ENCODE measurements around the gene INTS15. TPM values are rescaled to one million over a fixed set of nuclear protein-coding genes. Genes with fewer than 3 reads are reported as not detected.

INTS15 gene
- polyA plus RNA-seq, 1 donor (not counting 4 experiments of a cell fraction or from before 2014, with no cell fraction given), result 11.9 TPM

- H3K4me2 ChIP-seq (ENCODE audit: control insufficient read depth, extremely low read depth, insufficient read depth, low read depth, low read length), result no peak overlapping the region
- H3K79me2 ChIP-seq (ENCODE audit: control insufficient read depth, insufficient read depth, low read length), result no peaks in the 10 kb centered on the region
- no peak for TF ChIP-seq EZH2 (IDR thresholded peaks at IDR 0.05; ENCODE audit: low read length)
- no peak for TF ChIP-seq CTCF (optimal IDR thresholded peaks at IDR 0.05 in 1 of 3, IDR thresholded peaks at IDR 0.05 in 1 of 3, conservative IDR thresholded peaks at IDR 0.05 in 1 of 3; ENCODE audit: extremely low read depth in 1 of 3, insufficient read depth in 2 of 3, low read length in 3 of 3)
- H3K4me1 ChIP-seq (ENCODE audit: control insufficient read depth, extremely low read depth, insufficient read depth, low read length), result no peaks in the 10 kb centered on the region
- peaks cover 3% of the 10 kb centered on the region for H4K20me1 ChIP-seq (ENCODE audit: control insufficient read depth, extremely low read depth, insufficient read depth, low read length)
- no peak for DNase-seq (ENCODE audit: low read depth, low spot score)
- no peaks in the 10 kb centered on the region for H3K9me1 ChIP-seq (ENCODE audit: control insufficient read depth, extremely low read depth, insufficient read depth, low read length)
- FAIRE-seq, result no peak
- H3K9me3 ChIP-seq (ENCODE audit: control insufficient read depth, low read depth, low read length), result no peaks in the 10 kb centered on the region
- H3K36me3 ChIP-seq (ENCODE audit: control insufficient read depth in 2 of 2, extremely low read depth in 1 of 2, insufficient read depth in 2 of 2, low read length in 2 of 2), result no peaks in the 10 kb centered on the region
- no peak overlapping the region for H3K9ac ChIP-seq (ENCODE audit: control insufficient read depth, extremely low read depth, insufficient read depth, low read length)
- dilution Hi-C loops (cut with MboI; ENCODE audit: extremely low pct_ligation_motif_present, low sequenced_read_pairs), result no loop called here
- H3K4me3 ChIP-seq (ENCODE audit: control insufficient read depth in 2 of 3, extremely low read depth in 1 of 3, insufficient read depth in 2 of 3, low read depth in 1 of 3, low read length in 3 of 3), result no peak overlapping the region
- no peak overlapping the region for H2AFZ ChIP-seq (ENCODE audit: control insufficient read depth, low read length)
- H3K27me3 ChIP-seq (ENCODE audit: control insufficient read depth, extremely low read depth, insufficient read depth, low read length), result peaks cover 25% of the 10 kb centered on the region
- no peak overlapping the region for H3K27ac ChIP-seq (ENCODE audit: control insufficient read depth, insufficient read depth, low read length)
These were observed 30.1 kb downstream of the INTS15 start for GRCh38 chr7:6619961-6620360.

- no peaks in the 10 kb centered on the region for H3K4me1 ChIP-seq (ENCODE audit: control insufficient read depth, extremely low read depth, insufficient read depth, low read length)
- no peak overlapping the region for H3K27ac ChIP-seq (ENCODE audit: control insufficient read depth, insufficient read depth, low read length)
- H3K4me2 ChIP-seq (ENCODE audit: control insufficient read depth, extremely low read depth, insufficient read depth, low read depth, low read length), result no peak overlapping the region
- H3K27me3 ChIP-seq (ENCODE audit: control insufficient read depth, extremely low read depth, insufficient read depth, low read length), result peaks cover 13% of the 10 kb centered on the region
- no peaks in the 10 kb centered on the region for H3K9me3 ChIP-seq (ENCODE audit: control insufficient read depth, low read depth, low read length)
- TF ChIP-seq EZH2 (IDR thresholded peaks at IDR 0.05; ENCODE audit: low read length), result no peak
- TF ChIP-seq CTCF (optimal IDR thresholded peaks at IDR 0.05 in 1 of 3, IDR thresholded peaks at IDR 0.05 in 1 of 3, conservative IDR thresholded peaks at IDR 0.05 in 1 of 3; ENCODE audit: extremely low read depth in 1 of 3, insufficient read depth in 2 of 3, low read length in 3 of 3), result no peak
- FAIRE-seq (no peak), DNase-seq (ENCODE audit: low read depth, low spot score) (no peak)
- no peaks in the 10 kb centered on the region for H3K9me1 ChIP-seq (ENCODE audit: control insufficient read depth, extremely low read depth, insufficient read depth, low read length)
- no peak overlapping the region for H2AFZ ChIP-seq (ENCODE audit: control insufficient read depth, low read length)
- no peaks in the 10 kb centered on the region for H3K36me3 ChIP-seq (ENCODE audit: control insufficient read depth in 2 of 2, extremely low read depth in 1 of 2, insufficient read depth in 2 of 2, low read length in 2 of 2)
- no peak overlapping the region for H3K4me3 ChIP-seq (ENCODE audit: control insufficient read depth in 2 of 3, extremely low read depth in 1 of 3, insufficient read depth in 2 of 3, low read depth in 1 of 3, low read length in 3 of 3)
- no peak overlapping the region for H3K9ac ChIP-seq (ENCODE audit: control insufficient read depth, extremely low read depth, insufficient read depth, low read length)
- H3K79me2 ChIP-seq (ENCODE audit: control insufficient read depth, insufficient read depth, low read length), result no peaks in the 10 kb centered on the region
- H4K20me1 ChIP-seq (ENCODE audit: control insufficient read depth, extremely low read depth, insufficient read depth, low read length), result peaks cover 3% of the 10 kb centered on the region
- dilution Hi-C loops (cut with MboI; ENCODE audit: extremely low pct_ligation_motif_present, low sequenced_read_pairs), result no loop called here
These were observed 31.6 kb downstream of the INTS15 start for GRCh38 chr7:6621195-6622133.
